Right lobe of liver (tissue), 4 donors: ENCODE data around the gene RAB11FIP4.

Source experiments
- CTCF ChIP-seq, 4 donors: fragments of 200-600 bp in 3 of 4; fragments of 450-650 bp in 1 of 4; IDR thresholded peaks; one replicate each; pipeline versions ENCODE4 v1.5.1 to v1.8.0; 2016 to 2022; ENCODE audit warnings: antibody characterized with exemption in 4 of 4, mild to moderate bottlenecking in 2 of 4
- POLR2A ChIP-seq: fragments of 450-650 bp; IDR thresholded peaks from one replicate; pipeline ENCODE4 v1.6.1; 2017; ENCODE audit warnings: antibody characterized with exemption, mild to moderate bottlenecking
- donor health status: DM: no; HTN: no; CAD: no.
- donor health status: DM: no; HTN: no; CAD: no.
- donor health status: DM: no; HTN: yes; CAD: no.

GRCh38 chr17:31428512-31428911, 37.0 kb downstream of the RAB11FIP4 start:
- TF ChIP-seq CTCF (IDR thresholded peaks at IDR 0.05): no peak
- TF ChIP-seq POLR2A: no peak
